GM21717 (cell line): ENCODE results near the gene ASIC2.

Experiments used
- ATAC-seq: cut with Tn5 transposase; IDR thresholded peaks from one replicate; pipeline ENCODE4 v1.9.1; 2021; ENCODE audit warnings: mild to moderate bottlenecking, moderate library complexity; ENCODE audit not compliant: unreplicated experiment

The ASIC2 gene

GRCh38 chr17:33120103-33120502 lies 173.0 kb downstream of the ASIC2 start:
- ATAC-seq: no peak

DNA sequence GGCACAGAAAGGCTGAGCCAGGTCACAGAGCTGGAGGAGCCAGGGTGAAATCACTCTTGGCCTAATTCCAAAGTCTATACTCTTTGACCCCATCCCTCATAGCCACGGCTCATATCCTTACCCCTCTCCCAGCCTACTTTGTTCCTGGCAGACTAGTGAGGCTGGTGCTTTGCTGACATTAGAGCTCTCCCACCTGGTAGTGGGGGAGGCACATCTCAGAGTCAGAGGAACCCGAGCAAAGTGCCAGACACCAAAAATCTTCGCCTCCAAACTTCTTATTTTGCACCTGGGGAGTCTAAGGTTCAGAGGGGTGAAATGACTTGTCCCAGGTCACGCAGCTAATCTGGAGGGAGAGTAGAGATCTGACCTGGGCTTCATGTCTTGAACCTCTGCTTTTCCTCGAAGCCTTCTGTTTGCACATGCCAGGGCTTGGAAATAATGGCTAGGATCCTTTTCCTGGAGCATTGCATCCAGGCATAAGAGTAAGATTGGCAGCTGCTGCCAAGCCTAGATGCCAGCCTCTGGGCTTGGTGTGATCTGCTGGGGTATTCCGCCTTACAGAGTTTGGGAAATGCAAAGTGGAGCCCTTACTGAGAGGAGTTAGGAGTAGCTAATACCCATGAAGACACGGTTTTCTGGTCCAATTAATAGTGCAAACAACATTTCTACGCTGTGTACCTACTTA lies 174.6 kb downstream of the ASIC2 start:
- no peak for ATAC-seq

DNA sequence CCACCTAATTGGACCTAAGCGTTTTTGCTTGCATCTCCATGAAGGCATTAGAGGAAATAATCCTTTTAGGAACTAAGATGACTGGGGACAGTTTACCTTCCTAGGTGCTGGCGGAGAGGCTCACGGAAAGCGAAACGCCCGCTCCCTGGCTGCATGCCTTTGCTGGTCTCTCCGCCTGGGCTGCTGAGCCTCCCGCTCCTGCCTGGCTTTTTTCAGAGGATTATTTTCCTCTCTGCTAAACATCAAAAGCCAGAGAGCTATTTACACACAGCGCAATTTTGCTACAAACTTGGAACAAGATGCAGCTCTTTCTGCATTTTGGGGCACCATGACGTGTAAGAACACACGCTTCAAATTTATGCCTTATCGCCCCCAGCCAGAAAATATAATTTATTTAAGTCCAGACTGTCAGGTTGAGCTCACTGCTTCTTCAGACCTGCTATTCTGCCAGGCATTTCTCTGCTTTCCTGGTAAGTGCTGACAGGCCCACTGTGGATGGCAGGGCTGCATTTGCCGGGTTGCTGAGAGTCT lies 177.0 kb downstream of the ASIC2 start:
- ATAC-seq: no peak

- no peak for ATAC-seq
Observed at GRCh38 chr17:33115366-33115765, 177.7 kb downstream of the ASIC2 start.

DNA sequence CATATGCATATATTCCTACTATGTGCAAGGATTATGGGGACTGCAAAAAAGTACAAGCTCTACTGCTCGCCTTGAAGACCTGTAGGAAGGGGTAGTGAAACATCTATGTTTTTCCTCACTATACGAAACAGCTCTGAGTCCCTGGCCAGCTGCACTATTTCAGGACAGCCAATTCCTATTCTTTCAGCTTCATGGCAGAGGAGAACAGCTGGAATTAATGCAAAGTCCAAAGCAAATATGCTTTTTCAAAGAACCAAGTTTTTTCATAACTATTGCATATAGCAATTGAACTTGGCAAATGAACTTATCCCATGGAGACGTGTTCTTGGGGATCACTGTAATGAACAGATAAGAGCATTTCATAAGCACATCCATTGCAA lies 179.1 kb downstream of the ASIC2 start:
- ATAC-seq: no peak

DNA sequence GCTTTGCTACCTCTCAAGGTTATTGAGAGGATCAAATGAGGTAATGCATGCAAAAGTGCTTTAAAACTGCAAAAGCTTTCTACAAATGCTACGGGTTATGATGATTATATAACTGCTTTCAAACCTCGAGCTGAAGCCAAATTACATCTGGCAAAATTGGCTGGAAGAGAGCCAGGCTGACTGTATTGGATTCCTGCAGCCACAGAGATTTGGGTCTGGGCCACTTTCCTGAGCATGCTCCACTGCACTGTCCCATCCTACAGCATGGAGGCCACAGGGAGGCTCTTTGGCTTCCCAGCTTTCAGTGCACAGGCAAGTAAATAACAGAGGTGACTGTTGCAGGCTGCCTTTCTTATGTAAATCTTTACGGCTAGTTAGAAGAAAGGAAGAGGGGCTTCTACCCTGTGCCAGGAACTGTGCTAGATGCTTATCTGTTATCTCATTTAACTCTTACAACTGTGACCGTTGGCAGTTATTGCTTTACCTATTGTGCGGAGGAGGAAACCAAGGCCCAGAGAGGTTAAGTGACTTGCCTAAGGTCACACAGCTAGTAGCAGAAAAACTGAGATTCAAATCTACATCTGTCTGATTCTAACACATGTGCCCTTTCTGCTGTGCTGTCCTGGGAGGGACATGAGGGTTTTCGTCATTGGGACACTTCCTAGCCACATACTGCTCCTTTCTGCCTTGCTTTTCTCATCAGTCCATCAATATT lies 179.7 kb downstream of the ASIC2 start:
- ATAC-seq: no peak

GRCh38 chr17:33112763-33113162 lies 180.3 kb downstream of the ASIC2 start:
- ATAC-seq: no peak

DNA sequence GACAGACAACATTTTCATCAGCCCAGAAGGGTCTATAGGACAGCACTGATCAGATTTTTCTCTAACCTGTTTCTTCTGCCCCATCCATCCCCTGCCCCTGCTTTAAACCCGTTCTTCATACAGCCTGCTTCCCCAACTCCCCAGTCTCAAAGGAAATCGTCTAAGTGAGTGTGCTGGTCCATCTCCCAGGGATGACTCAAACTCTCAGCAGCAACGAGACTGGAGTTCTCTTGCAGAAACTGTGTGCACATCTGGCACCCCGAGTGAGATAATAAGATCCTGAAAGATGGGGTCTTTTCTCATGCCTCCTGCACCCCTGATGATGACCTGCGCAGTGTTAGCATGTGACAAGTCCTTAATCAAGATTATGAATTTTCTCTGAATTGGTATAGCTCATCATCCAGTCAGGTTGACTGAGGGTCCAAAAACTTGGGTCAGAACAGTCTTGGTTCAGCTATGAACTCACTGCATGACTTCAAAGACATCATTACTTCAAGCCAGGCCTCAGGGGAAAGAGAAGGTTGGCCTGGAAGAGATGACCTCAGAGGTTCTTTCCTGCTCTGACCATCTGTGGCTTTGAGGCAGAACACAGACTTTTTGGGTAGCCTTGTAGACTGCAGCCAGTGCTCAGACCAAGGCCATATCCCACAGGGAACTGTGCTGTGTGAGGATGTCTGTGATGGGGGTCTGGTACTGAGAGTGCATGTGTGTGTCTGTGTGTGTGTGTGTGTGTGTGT lies 183.6 kb downstream of the ASIC2 start:
- no peak for ATAC-seq

- no peak for ATAC-seq
Observed at GRCh38 chr17:33106525-33107165, 186.4 kb downstream of the ASIC2 start.

- no peak for ATAC-seq
Observed at GRCh38 chr17:33105911-33106310, 187.2 kb downstream of the ASIC2 start.

DNA sequence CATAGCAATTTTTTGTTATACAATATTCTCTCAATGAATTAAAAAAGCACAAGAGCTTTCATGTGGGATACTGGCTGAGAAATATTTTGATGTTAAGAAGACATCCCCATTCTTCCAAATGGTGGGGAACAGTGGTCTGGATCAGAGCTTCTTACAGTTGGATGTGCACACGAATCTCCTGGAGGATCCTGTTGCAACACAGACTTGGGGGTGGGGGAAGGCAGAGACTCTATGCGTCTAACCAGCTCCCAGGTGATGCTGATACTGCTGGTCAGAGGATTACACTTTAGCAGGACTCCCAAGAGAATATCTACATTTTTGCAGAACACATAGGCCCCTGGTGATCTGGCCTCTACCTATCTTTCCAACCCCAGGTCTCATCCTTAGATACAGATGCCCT lies 193.2 kb downstream of the ASIC2 start:
- ATAC-seq: no peak

DNA sequence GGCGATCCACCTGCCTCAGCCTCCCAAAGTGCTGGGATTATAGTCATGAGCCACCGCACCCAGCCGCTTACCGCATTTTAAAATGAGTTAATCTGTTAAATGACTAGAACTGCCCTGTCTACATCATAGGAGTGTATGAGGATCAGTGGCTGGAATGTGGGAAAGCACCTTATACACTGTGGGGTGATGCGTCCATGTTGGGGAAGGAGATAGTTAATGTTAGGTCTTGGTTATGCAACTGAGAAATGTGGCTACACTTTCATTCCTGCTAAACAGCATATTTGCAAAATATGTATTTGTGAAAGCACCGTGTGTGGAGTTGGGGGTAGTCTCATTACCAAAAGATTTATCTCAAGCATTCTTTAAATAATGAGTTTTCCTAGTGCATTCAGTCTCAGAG lies 193.8 kb downstream of the ASIC2 start:
- ATAC-seq: no peak

DNA sequence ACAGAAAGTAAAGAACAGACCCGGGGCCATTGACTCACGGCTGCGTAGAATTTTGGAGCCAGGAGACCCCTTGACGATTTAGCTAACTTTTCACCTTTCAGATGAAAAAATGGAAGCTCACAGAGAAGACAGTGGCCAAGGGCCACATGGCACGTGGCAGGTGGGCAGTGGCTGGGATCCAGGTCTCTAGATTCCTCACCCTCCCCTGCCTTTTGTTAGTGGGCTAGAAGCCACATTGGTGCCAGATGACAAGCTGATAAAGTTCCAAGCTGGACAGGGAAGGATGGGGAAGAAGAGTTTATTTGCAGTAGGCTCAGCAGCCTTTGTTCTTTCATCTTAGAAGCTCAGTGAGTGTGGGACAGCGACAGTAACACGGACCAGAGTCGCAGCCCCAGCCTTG lies 195.7 kb downstream of the ASIC2 start:
- no peak for ATAC-seq

DNA sequence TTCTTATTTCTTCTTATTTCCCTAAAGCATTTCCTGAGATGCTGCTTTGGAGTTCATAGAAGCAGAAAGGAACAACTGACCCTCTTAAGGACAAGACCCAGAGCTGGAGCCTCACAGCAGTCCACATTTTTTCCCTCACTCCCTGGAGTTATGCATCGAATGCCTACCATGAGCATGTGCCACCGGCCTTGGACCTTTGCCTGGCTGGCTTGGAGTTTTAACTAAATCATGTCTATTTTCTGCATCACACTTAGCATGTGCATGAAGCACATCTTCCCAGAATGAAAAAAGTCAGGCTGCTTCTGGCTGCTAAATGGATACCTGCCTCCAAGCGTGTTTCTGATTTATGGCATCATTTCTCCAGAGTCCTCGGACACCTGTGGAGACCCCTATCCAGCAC lies 196.9 kb downstream of the ASIC2 start:
- no peak for ATAC-seq

DNA sequence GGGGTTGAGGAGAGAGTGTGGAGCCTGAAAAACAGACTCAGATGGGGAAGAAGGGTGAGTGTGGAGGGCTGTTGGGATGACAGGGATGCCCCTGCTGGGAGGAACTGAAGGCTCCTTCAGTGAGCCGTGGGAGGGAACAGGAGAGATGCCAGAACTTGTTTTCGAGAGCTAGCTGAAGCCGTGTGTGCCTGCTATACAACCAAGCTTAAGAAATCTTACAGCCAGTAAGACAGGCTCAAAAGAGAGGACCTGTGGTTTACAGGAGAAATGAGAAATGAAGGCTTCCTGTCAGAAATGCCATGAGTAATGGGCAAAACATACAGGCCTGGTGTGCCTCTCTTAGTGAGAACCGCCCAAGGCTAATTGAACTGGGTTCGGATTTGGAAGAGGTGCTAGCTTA lies 201.8 kb downstream of the ASIC2 start:
- ATAC-seq: no peak

DNA sequence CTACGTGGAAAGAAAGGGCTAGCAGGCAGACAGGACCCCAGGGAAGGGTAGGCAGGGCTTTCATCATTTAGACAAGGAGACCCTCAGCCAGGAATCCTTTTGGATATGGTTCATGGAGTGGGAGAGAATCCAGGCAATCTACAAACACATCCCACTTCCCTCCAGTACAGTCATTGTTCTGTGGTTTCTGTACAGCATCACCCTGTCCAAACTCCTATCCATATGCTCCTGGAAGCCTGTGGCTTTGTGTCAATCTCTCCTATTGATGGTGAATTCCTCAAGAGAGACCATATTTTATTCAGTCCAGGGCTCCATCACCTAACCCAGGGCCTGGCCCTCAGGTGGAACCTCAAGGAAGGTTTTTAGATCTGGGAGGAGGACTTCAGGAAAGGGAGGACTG lies 202.3 kb downstream of the ASIC2 start:
- ATAC-seq: no peak

GRCh38 chr17:33086878-33087277 lies 206.2 kb downstream of the ASIC2 start:
- no peak for ATAC-seq

DNA sequence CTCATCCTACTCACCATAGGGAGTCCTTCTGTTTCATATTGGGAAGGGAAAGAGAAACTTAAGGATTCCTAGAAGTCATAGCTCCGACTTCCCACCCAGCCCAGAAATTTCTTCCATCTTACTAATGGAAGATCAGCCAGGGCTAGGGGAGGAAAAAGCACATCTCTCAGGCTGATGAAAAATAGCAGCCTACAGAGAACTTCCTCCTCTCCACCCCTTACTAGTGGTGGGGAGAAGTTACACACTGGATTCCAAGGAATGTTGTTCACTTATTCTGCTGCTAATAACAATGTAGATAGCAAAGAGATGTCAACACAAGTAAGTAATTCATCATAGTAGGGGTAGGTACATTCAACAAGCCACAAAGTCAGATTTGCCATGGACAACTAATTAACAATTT lies 207.1 kb downstream of the ASIC2 start:
- no peak for ATAC-seq

- no peak for ATAC-seq
Observed at GRCh38 chr17:33085256-33085655, 207.8 kb downstream of the ASIC2 start.

GRCh38 chr17:33084755-33085154 lies 208.3 kb downstream of the ASIC2 start:
- no peak for ATAC-seq

GRCh38 chr17:33082529-33083173 lies 210.4 kb downstream of the ASIC2 start:
- no peak for ATAC-seq
